Psoas muscle (tissue), 8 donors: Measurements from ENCODE around the gene AHSP. TPM values are rescaled to one million over a fixed set of nuclear protein-coding genes. Genes with fewer than 3 reads are reported as not detected.
A peak's percentile ranks its signal among the peaks of the same experiment; 100 is the strongest.

Source experiments
- ATAC-seq, 4 donors: fragments of 200-7000 bp; cut with Tn5 transposase; one replicate each; pipeline ENCODE4 v1.9.1; 2020; ENCODE audit warnings: moderate library complexity in 3 of 4, mild to moderate bottlenecking in 2 of 4
- DNase-seq, 2 donors: peaks; one replicate each; pipeline ENCODE4 v3.0.0-alpha.2; 2020
- H3K27ac ChIP-seq: fragments of 200-600 bp; one replicate; pipeline ENCODE4 v1.8.0; 2022
- H3K27me3 ChIP-seq, 3 donors: fragments of 200-600 bp in 1 of 3; one replicate each; pipeline versions ENCODE4 v1.6.1 to v1.8.0; 2013 to 2022; ENCODE audit warnings: low read length in 2 of 3, mild to moderate bottlenecking in 2 of 3, moderate library complexity in 1 of 3; ENCODE audit not compliant: insufficient read depth in 3 of 3
- H3K36me3 ChIP-seq, 2 donors: fragments of 200-600 bp in 1 of 2; one replicate each; pipeline versions ENCODE4 v1.6.1 to v1.8.0; 2013 to 2022; ENCODE audit warnings: low read depth in 1 of 2, mild to moderate bottlenecking in 1 of 2, moderate library complexity in 1 of 2; ENCODE audit not compliant: insufficient read depth in 1 of 2
- H3K4me1 ChIP-seq: fragments of 200-600 bp; one replicate; pipeline ENCODE4 v1.8.0; 2022
- H3K4me3 ChIP-seq: fragments of 200-600 bp; one replicate; pipeline ENCODE4 v1.8.0; 2022; ENCODE audit warnings: mild to moderate bottlenecking
- H3K9me3 ChIP-seq: fragments of 200-600 bp; one replicate; pipeline ENCODE4 v1.8.0; 2022
- CTCF ChIP-seq: fragments of 200-600 bp; IDR thresholded peaks from one replicate; pipeline ENCODE4 v1.8.0; 2022; ENCODE audit warnings: antibody characterized with exemption
- WGBS, 3 donors: extraction: QIAGEN DNeasy Blood & Tissue Kit; methylation state at CpG; one replicate each; pipeline versions ENCODE4 v1.1.6 to v1.1.7; 2013; 5-methylcytosine and 5-hydroxymethylcytosine counted together
- intact Hi-C, 2 donors: fragments of 100-400 bp; cut with DNase I; formaldehyde crosslinking; loops; one replicate each; pipeline versions ENCODE4 v1.11.0 to v1.14.2; 2022
- polyA plus RNA-seq, 3 donors: library from polyadenylated mRNA; stranded (reverse); fragments of 200-250 nt; gene quantifications; one replicate each; pipeline ENCODE4 v1.2.3, GENCODE V29; 2013
- total RNA-seq, 4 donors: library from RNA; stranded (reverse); fragmentation: NEBNext Ultra II Directional in 2 of 4; extraction: Animal tissue kit (Norgen Biotek cat#: 25700) in 2 of 4; gene quantifications; one replicate each; pipeline versions ENCODE4 v1.2.1 to v1.2.4, GENCODE V29; 2021 to 2023
- donor health status: healthy with polysubstance abuse.
- donor health status: DM: no; HTN: no; CAD: no; lungs with moderate emphysema.
- donor health status: Bipolar disorder and iron deficiency.
- donor health status: healthy.
- donor health status: DM: yes; HTN: yes; CAD: no.
- donor health status: DM: no; HTN: no; CAD: no.
- donor health status: DM: no; HTN: no; CAD: no.
- donor health status: DM: yes; HTN: yes; CAD: no.

The AHSP gene
- total and polyA plus RNA-seq, 7 donors: 3.5 TPM; not detected in 6

GRCh38 chr16:31507929-31508705, 19.6 kb upstream of the AHSP start, which contains the start of gene RUSF1:
TSS of gene RUSF1 (minus strand) at chr16:31508391. CDS start at chr16:31508373, 18 bp downstream.
- no peak for TF ChIP-seq CTCF
- peaks cover 0 to 27% of the 10 kb centered on the region in 2 donors for H3K36me3 ChIP-seq
- ATAC-seq: peak; percentile 97 to 99 (median 98)
- 0 to 1% (median 0%) methylated on average over 53 to 65 of the region's 65 CpGs for WGBS, 3 donors
- H3K27ac ChIP-seq: peak within 1 kb of the TSS; percentile 96
- H3K4me3 ChIP-seq: peak within 1 kb of the TSS; percentile 92
- peaks cover 21% of the 10 kb centered on the region for H3K4me1 ChIP-seq
- no peaks in the 10 kb centered on the region for H3K27me3 ChIP-seq
- DNase-seq: peak; percentile 92 to 96
- H3K9me3 ChIP-seq: no peaks in the 10 kb centered on the region
- intact Hi-C loops: loop anchor here (2.0 to 10.0 kb wide), 3 partner anchors 49 to 367 kb away; partner anchors contain the start of genes ARMC5 (in 1 of the 2) and ZNF267 (in 1 of the 2)

GRCh38 chr16:31508706-31509195, 18.9 kb upstream of the AHSP start:
- Histone ChIP-seq H3K4me1 (peaks cover 21% of the 10 kb centered on the region), H3K27ac (peak overlapping the region; percentile 96), H3K27me3 (no peaks in the 10 kb centered on the region), H3K9me3 (no peaks in the 10 kb centered on the region), H3K4me3 (peak overlapping the region; percentile 92), H3K36me3 (peaks cover 0 to 27% of the 10 kb centered on the region in 2 donors)
- intact Hi-C loops: loop anchor here (2.0 to 10.0 kb wide), 3 partner anchors 50 to 366 kb away; partner anchors contain the start of genes ARMC5 (in 1 of the 2) and ZNF267 (in 1 of the 2)
- DNase-seq (no peak), ATAC-seq (peak in 2 of 4 donors; percentile 8 to 47)
- 9 to 12% (median 12%) methylated on average over 6 of the region's 6 CpGs for WGBS, 3 donors
- no peak for TF ChIP-seq CTCF

- Histone ChIP-seq H3K9me3 (no peaks in the 10 kb centered on the region), H3K36me3 (no peaks in the 10 kb centered on the region), H3K4me3 (no peak overlapping the region), H3K27me3 (no peaks in the 10 kb centered on the region), H3K27ac (no peak overlapping the region), H3K4me1 (peaks cover 4% of the 10 kb centered on the region)
- 57 to 70% (median 60%) methylated on average over 6 of the region's 6 CpGs for WGBS, 3 donors
- ATAC-seq (no peak), DNase-seq (no peak)
- TF ChIP-seq CTCF: no peak
- intact Hi-C loops: loop anchor here in 1 of 2 donors (5.0 kb wide), 1 partner anchor 199 kb away; a partner anchor contains a TSS
Observed at GRCh38 chr16:31513126-31513525, 14.6 kb upstream of the AHSP start.

- H3K36me3 ChIP-seq: no peaks in the 10 kb centered on the region
- H3K4me1 ChIP-seq: peaks cover 4% of the 10 kb centered on the region
- H3K9me3 ChIP-seq: no peaks in the 10 kb centered on the region
- DNase-seq: no peak
- no peak overlapping the region for H3K27ac ChIP-seq
- intact Hi-C loops: loop anchor here in 1 of 2 donors (5.0 kb wide), 1 partner anchor 198 kb away; a partner anchor contains a TSS
- no peak overlapping the region for H3K4me3 ChIP-seq
- ATAC-seq: no peak
- TF ChIP-seq CTCF: no peak
- H3K27me3 ChIP-seq: no peaks in the 10 kb centered on the region
Observed at GRCh38 chr16:31513884-31514283, 13.8 kb upstream of the AHSP start.
